ENCODE results near the gene HPCA.

GRCh38 chr1:32944180-32944579 lies 57.9 kb downstream of the HPCA start:
- TF ChIP-seq OSR1 (CRISPR knock-in tag; IDR thresholded peaks at IDR 0.05): no peak
- no peak for TF ChIP-seq PPARA (CRISPR knock-in tag; IDR thresholded peaks at IDR 0.05; ENCODE audit: borderline replicate concordance)
